HG03108 (cell line): Measurements from ENCODE around the gene HLCS.

ENCODE experiments used
- ATAC-seq: cut with Tn5 transposase; IDR thresholded peaks from one replicate; pipeline ENCODE4 v1.9.1; 2021; ENCODE audit warnings: moderate library complexity; ENCODE audit not compliant: unreplicated experiment

HLCS gene

DNA sequence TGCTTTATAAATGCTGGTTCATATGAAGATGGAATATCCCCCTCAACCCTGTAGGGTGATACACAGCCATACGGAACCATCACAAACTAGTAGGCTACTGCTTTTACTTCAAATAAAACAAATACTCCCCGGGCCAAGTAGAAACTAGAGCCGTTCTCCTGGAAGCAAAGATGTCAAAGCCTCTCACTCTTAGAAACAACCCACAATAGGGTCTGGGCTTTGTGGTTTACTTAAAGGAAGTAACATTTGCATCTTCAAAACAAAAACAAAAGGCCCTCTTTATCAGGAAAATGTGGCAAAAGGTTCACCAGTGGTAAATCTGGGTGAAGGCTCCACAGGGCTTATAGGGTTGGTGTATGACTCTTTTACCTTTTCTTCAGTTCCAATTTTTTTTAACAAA, 49.8 kb downstream of the HLCS start:
- ATAC-seq = no peak

DNA sequence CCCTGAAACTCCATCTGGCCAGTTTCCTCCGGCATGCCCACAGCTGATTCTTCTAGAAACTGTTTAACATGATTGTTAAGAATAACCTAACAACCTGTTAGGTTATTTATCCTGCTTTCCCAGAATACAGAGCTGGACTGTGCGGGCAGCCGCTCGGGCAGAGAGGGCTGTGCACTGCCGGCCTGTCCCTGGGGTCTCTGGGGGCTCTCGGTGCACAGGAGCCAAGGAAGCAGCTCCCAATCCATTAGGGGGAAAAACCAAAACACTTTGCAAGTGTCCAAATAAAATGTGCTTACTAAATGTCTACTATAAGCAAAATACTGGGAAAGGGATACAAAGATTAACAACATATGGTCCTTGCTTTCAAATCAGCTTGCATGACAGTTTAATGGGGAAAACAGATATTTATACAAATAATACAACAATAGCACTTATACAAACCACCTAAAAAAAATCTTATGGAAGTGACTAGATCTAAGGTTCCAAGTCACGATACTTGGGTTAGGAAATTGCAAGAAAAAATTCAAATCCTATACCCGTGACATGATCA, 50.7 kb downstream of the HLCS start:
- ATAC-seq = no peak

GRCh38 chr21:36915014-36915695, 51.3 kb downstream of the HLCS start:
- ATAC-seq = no peak

DNA sequence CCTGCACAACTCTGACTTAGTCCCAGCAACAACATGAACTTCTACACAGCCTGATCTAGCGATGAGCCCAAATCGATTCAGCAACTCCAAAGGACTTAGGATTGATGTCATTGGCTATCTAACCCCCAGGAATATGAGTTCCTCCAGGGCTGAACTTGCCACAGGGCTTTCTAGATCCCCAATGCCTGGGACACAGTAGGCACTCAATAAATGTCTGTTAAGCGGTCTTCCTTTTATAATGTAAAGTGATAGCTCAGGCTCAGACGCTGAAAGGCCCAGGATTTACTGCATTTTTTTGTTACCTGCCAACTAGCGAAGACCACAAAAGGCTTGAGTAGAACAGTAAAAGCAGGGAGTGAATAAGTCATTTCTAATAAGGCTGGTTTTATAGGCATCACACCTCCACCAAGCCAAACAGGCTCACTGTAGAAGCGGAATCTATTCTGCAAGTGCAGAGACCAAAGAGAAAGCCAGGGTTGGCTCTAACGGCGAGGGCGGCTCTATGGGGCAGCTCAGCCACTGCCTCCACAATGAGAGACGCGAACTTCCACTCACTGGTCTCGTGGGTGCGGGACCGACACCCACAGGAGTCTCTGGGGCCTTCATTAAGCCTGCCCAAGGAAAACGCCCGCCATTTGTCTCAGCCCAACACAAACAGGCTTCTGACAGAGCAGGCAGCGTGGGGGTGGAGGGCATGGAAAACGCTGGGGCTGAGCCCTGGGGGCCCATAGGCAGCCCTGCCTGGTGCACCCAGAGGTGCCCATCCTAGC, 52.0 kb downstream of the HLCS start:
- ATAC-seq = no peak

GRCh38 chr21:36913247-36914169, 53.0 kb downstream of the HLCS start:
- ATAC-seq = no peak

DNA sequence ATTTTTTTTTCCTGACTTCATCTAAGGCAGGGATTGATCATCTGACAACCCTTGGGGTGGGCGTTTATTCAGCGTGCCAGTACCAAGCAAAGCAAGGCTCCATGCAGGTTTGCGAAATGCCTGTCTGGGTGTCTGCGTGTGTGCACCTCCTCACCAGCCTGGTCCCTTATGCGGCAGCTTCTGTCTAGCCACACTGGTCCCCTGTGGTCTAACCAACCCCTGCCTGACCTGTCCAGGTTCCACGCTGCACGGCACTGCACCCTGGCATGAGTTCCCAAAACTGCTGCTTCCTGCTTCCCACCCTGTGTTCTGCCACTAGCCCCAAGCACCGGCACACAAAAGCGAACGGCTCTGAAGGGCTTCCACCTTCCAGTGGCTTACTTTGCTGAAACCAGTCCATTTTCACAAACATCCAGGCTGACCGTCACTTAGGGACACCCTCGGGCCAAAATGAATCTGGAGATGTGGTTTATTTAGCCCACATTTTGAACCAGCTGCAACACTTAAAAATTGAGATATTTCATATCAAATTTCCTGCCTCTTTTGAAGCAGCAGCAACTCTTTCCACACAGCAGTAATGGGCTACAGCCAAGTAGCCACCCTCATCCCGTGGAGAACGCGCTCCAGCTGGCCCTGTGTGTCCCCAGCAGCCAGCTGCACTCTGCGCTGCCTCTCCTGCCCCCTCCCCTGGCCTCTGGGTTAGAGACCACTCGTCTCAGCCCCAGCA, 55.7 kb downstream of the HLCS start:
- ATAC-seq = no peak

DNA sequence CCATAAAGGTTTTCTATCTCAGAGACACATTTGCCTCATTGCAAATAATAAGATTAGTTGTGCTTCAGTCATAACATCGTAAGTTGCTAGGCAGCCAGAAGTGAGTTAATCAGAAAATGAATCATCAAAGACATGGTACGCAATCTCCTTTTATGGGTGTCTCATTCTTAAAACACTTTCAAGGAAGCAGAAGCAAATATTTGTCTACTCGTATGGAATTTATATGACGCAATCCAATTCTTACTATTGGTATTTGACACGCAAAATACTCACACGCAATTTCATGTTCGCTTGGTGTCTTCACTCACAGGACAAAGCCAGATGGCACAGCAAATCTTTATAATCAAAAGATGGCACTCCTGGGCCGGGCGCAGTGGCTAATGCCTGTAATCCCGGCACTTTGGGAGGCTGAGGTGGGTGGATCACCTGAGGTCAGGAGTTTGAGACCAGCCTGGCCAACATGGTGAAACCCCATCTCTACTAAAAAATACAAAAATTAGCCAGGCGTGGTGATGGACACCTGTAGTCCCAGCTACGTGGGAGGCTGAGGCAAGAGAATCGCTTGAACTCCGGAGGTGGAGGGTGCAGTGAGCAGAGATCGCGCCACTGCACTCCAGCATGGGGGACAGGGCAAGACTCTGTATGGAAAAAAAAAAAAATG, 56.4 kb downstream of the HLCS start:
- ATAC-seq = no peak

GRCh38 chr21:36909423-36909822, 57.0 kb downstream of the HLCS start:
- no peak for ATAC-seq

DNA sequence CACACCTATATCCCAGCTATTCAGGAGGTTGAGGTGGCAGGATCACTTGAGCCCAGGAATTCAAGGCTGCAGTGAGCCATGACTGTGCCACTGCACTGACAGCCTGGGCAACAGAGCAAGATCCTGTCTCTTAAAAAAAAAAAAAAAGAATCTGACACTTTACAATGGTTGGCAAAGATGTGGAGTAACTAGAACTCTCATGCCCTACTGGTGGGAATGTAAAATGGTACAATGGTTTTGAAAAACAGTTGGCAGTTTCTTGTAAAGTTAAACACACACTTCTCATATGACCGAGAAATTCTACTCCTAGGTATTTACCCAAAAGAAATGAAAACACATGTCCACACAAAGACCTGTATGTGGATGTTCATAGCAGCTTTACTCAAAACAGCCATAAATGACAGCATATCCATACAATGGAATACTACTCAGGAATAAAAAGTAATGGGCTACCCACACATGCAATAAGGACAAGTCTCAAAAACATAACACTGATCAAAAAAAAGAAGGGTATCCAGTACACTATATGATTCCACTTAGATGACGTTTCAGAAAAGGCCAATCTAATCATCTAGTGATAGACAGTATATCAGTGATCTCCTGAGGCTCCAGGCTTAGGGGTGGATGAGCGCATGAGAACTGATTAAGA, 58.1 kb downstream of the HLCS start:
- no peak for ATAC-seq

GRCh38 chr21:36904093-36904666, 62.3 kb downstream of the HLCS start:
- ATAC-seq = no peak

DNA sequence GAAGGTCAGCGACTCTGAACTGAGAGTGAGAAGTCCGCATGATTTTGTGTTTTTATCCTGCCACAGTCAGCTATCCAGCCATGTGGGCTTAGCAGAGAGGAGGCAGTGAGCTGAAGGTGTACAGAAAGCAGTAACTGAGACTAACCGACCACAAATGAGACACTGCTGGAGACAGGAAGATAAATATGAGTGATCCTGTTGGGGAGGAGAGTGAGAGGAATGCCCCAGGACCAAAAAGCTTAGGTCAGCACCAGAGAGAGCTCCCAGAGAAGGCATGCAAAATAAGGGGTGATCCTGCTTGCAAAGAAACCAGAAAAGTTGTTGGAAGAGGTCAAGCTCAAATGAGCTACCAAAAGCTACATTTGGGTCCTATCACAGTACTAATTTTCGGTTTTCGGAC, 63.7 kb downstream of the HLCS start:
- no peak for ATAC-seq

GRCh38 chr21:36902331-36902730, 64.1 kb downstream of the HLCS start:
- no peak for ATAC-seq

DNA sequence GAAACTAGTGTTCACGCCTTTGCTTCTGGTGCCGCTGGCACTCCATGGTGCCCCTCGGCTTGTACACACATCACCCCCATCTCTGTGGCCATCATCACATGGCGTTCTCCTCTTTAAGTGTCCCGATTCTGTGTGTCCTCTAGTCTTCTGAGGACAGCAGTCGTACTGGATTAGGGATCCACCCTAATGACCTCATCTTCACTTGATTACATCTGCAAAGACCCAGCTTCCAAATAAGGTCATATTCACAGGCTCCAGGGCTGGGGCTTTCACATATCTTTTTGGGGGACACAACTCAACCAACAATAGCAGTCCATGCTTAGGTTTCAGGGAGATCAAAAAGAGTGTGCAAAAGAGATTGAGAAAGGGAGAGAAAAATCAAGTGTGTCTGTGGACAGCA, 64.9 kb downstream of the HLCS start:
- ATAC-seq = no peak

DNA sequence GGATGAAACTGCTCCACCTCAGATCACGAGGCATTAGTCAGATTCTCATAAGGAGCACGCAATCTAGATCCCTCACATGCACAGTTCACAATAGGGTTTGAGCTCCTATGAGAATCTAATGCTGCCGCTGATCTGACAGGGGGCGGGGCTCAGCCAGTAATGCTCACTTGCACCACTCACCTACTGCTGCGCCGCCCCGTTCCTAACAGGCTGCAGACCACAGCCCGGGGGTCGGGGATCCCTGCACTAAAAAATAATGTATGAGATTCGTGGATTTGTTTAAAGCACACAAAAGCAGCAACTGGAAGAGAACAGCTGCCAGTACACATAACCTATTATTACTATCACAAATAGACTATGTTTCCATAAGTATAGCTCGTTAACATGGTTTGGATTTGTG, 72.9 kb downstream of the HLCS start:
- ATAC-seq = no peak

DNA sequence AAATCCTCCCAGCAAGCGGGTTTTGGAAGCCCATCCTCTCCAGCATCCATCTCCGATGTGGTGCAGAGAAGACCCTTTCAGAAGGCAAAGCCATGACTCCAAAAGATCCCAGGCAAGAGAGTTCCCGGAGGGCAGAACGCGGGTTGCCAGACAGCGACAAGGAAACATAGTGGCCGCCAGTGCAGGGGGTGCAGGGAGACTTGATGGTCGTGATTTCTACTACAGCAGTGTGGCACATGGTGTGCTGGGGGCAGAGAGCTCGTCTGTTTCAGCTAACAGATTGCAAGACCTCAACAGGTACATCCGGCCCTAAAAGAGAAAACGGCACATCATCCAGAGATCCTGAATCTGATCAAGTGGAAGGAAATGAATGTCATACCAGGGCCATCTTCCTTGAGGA, 74.3 kb downstream of the HLCS start:
- ATAC-seq = no peak

GRCh38 chr21:36891692-36892091, 74.8 kb downstream of the HLCS start:
- ATAC-seq = no peak

GRCh38 chr21:36891121-36891520, 75.3 kb downstream of the HLCS start:
- no peak for ATAC-seq

GRCh38 chr21:36890086-36890485, 76.4 kb downstream of the HLCS start:
- ATAC-seq = no peak

DNA sequence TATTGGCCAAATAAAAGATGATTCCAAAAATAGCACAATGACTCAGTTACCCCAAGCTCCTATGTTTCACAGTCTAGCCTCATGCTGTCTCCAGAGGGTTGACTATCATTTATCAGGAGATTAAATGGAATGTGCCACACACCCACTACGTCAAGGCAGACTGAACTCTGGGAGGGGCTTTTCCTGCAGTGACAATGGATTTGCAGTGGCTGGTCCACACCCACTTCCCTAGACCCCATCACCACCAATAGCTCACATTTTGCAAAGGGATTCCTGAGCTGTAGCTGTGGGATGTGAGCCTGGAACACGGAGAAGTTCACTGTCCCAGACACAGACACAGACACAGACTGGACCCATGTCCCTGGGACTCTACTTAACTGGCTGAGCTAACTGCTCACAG, 77.1 kb downstream of the HLCS start:
- ATAC-seq = no peak
